ENCODE measurements around the gene LIMCH1.

Gene LIMCH1

DNA sequence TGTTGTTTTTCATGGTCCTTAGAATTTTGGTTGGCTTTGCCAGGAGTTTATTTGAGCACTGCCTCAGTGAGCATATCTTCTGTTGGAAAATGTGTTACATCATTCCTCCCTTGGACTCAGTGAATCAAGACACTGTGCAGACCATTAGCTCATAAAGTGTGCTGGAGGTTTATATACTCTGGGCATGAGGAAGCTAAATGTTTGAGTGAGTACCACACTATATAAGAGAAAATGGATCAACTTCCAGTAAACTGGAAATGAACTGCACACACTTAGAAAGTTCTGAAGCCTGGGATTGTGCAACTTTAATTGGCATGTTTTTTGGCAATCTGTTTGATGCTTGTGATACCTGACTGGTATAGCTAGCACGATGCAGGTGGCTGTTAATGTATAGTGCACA is 75.9 kb downstream of the LIMCH1 start:
- no peak for TF ChIP-seq CTCF (IDR thresholded peaks at IDR 0.05)
- H3K36me3 ChIP-seq: no peaks in the 10 kb centered on the region
- no peak overlapping the region for H3K27ac ChIP-seq
- H3K4me3 ChIP-seq (ENCODE audit: low read depth in 1 of 2, low read length in 1 of 2): no peak overlapping the region
- no peaks in the 10 kb centered on the region for H3K27me3 ChIP-seq
- no peaks in the 10 kb centered on the region for H3K9me3 ChIP-seq
- H3K4me1 ChIP-seq (ENCODE audit: control insufficient read depth in 1 of 2, insufficient read depth in 1 of 2, low read depth in 1 of 2, low read length in 1 of 2): no peaks in the 10 kb centered on the region

DNA sequence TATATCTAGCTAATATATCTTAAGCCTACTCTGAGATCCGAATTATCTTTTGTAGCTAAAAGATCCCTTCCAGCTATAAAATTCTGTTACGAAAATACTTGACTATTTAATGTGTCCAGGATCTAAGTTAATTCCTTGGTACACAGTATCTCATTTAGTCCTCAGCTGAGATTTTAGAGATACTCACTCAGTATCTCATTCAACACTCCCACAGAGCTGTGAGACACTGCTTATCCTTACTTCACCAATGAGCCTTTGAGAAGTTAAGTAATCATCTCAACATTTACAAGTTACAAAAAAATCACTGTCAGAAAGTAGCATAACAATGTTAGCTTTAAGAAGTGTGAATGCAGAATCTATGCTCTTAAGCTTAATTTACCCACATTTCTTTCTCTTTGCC is 76.6 kb downstream of the LIMCH1 start:
- Histone ChIP-seq H3K4me1 (ENCODE audit: control insufficient read depth in 1 of 2, insufficient read depth in 1 of 2, low read depth in 1 of 2, low read length in 1 of 2) (no peaks in the 10 kb centered on the region), H3K9me3 (no peaks in the 10 kb centered on the region), H3K27ac (no peak overlapping the region), H3K27me3 (no peaks in the 10 kb centered on the region), H3K4me3 (ENCODE audit: low read depth in 1 of 2, low read length in 1 of 2) (no peak overlapping the region), H3K36me3 (no peaks in the 10 kb centered on the region)
- no peak for TF ChIP-seq CTCF (IDR thresholded peaks at IDR 0.05)

DNA sequence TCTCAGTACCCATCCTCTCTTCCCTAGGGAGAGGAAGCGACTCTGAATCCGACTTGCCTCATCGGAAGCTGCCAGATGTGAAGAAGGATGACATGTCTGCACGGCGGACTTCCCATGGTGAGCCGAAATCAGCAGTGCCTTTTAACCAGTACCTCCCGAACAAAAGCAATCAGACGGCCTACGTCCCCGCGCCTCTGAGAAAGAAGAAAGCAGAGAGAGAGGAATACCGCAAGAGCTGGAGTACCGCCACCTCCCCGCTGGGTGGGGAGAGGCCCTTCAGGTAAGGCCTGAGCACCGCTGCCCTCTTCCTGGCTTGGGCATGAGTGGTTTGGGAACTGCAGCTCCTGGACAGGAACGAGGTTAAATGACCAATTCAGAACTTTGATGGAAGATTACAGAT is 81.2 kb downstream of the LIMCH1 start:
- TF ChIP-seq CTCF (IDR thresholded peaks at IDR 0.05): no peak
- Histone ChIP-seq H3K9me3 (no peaks in the 10 kb centered on the region), H3K36me3 (no peaks in the 10 kb centered on the region), H3K4me1 (ENCODE audit: control insufficient read depth in 1 of 2, insufficient read depth in 1 of 2, low read depth in 1 of 2, low read length in 1 of 2) (no peaks in the 10 kb centered on the region), H3K27me3 (no peaks in the 10 kb centered on the region), H3K4me3 (ENCODE audit: low read depth in 1 of 2, low read length in 1 of 2) (no peak overlapping the region), H3K27ac (no peak overlapping the region)

- H3K27ac ChIP-seq: no peak overlapping the region
- no peaks in the 10 kb centered on the region for H3K9me3 ChIP-seq
- no peaks in the 10 kb centered on the region for H3K27me3 ChIP-seq
- no peaks in the 10 kb centered on the region for H3K4me1 ChIP-seq (ENCODE audit: control insufficient read depth in 1 of 2, insufficient read depth in 1 of 2, low read depth in 1 of 2, low read length in 1 of 2)
- no peak for TF ChIP-seq CTCF (IDR thresholded peaks at IDR 0.05)
- no peak overlapping the region for H3K4me3 ChIP-seq (ENCODE audit: low read depth in 1 of 2, low read length in 1 of 2)
- H3K36me3 ChIP-seq: no peaks in the 10 kb centered on the region
These were observed 82.8 kb downstream of the LIMCH1 start for GRCh38 chr4:41620594-41621256.

DNA sequence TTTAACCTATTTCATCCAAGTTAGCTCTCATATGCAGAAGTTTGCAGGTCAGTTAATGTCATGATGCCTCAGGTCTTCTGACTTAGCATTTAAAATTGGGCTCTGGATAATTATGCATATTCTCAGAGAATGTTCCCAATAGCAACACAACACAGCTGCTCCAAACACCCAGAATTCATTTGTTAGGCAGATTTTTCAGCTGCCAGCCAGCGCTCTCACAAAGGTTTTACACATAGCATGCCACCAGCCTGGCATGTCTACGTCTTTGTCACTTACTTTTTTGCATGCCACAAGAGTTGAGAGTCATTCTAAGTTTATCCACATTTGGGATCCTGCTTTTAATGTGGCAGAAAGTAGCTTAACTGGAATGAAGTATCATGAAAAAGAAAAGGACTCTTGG is 84.8 kb downstream of the LIMCH1 start:
- Histone ChIP-seq H3K27me3 (no peaks in the 10 kb centered on the region), H3K4me3 (ENCODE audit: low read depth in 1 of 2, low read length in 1 of 2) (no peak overlapping the region), H3K36me3 (no peaks in the 10 kb centered on the region), H3K4me1 (ENCODE audit: control insufficient read depth in 1 of 2, insufficient read depth in 1 of 2, low read depth in 1 of 2, low read length in 1 of 2) (no peaks in the 10 kb centered on the region), H3K9me3 (no peaks in the 10 kb centered on the region), H3K27ac (no peak overlapping the region)
- no peak for TF ChIP-seq CTCF (IDR thresholded peaks at IDR 0.05)

DNA sequence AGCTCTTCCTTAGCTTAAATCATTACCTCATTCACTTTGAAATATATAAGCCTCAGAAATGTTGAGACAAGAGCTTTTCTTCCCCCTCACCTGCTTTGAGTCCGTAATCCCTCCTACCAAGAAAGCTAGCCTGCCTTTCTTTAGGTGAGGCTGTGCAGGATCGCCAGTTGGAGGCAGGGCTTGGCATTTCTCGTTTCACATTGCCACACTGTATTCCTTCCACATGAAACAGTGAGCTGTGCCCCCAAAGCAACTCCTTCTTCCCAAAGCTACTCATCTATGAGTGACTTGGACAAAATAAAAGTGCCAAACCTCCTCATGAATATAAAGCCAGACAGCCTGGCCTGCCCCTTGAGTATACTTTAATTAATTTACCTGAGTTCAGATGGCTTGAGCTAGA is 86.8 kb downstream of the LIMCH1 start:
- no peak overlapping the region for H3K4me3 ChIP-seq (ENCODE audit: low read depth in 1 of 2, low read length in 1 of 2)
- no peaks in the 10 kb centered on the region for H3K36me3 ChIP-seq
- no peak overlapping the region for H3K27ac ChIP-seq
- no peaks in the 10 kb centered on the region for H3K4me1 ChIP-seq (ENCODE audit: control insufficient read depth in 1 of 2, insufficient read depth in 1 of 2, low read depth in 1 of 2, low read length in 1 of 2)
- no peaks in the 10 kb centered on the region for H3K27me3 ChIP-seq
- TF ChIP-seq CTCF (IDR thresholded peaks at IDR 0.05): no peak
- H3K9me3 ChIP-seq: no peaks in the 10 kb centered on the region
